HG03575 (cell line): ENCODE measurements around the gene SDHB.

Source experiments
- ATAC-seq: cut with Tn5 transposase; IDR thresholded peaks from one replicate; pipeline ENCODE4 v1.9.1; 2021; ENCODE audit not compliant: unreplicated experiment, insufficient number of reproducible peaks, low FRiP score; ENCODE audit errors: extremely low read depth

The SDHB gene

GRCh38 chr1:16978139-16978538 lies 75.7 kb downstream of the SDHB start:
- ATAC-seq: no peak

GRCh38 chr1:16977377-16977776 lies 76.5 kb downstream of the SDHB start:
- ATAC-seq: no peak

GRCh38 chr1:16976966-16977365 lies 76.9 kb downstream of the SDHB start:
- no peak for ATAC-seq

- no peak for ATAC-seq
Measured at GRCh38 chr1:16975838-16976237, 78.0 kb downstream of the SDHB start.

GRCh38 chr1:16975211-16975610 lies 78.6 kb downstream of the SDHB start:
- ATAC-seq: no peak

- no peak for ATAC-seq
Measured at GRCh38 chr1:16973215-16973614, 80.6 kb downstream of the SDHB start.

- no peak for ATAC-seq
Measured at GRCh38 chr1:16972189-16972895, 81.5 kb downstream of the SDHB start.

- no peak for ATAC-seq
Measured at GRCh38 chr1:16971341-16972188, 82.3 kb downstream of the SDHB start.

GRCh38 chr1:16970132-16970910 lies 83.5 kb downstream of the SDHB start:
- no peak for ATAC-seq

- ATAC-seq: no peak
Measured at GRCh38 chr1:16969651-16970050, 84.2 kb downstream of the SDHB start.

GRCh38 chr1:16969057-16969611 lies 84.7 kb downstream of the SDHB start:
- no peak for ATAC-seq
